IPS-20b (cell line): ENCODE results near the gene HORMAD2.

Source experiments
- H3K27ac ChIP-seq: one replicate; pipeline ENCODE4 v1.5.1; 2013; ENCODE audit warnings: low read length
- H3K27me3 ChIP-seq: 2 replicates; pipeline ENCODE4 v1.6.1; 2013; ENCODE audit warnings: mild to moderate bottlenecking, low read length, inconsistent platforms; ENCODE audit not compliant: insufficient read depth
- H3K36me3 ChIP-seq: 2 replicates; pipeline ENCODE4 v1.6.1; 2013; ENCODE audit warnings: low read depth, mild to moderate bottlenecking, inconsistent platforms, low read length, moderate library complexity; ENCODE audit not compliant: insufficient read depth
- H3K4me1 ChIP-seq: 2 replicates; pipeline ENCODE4 v1.6.1; 2013; ENCODE audit warnings: mild to moderate bottlenecking, control low read depth, inconsistent platforms, low read length, moderate library complexity; ENCODE audit not compliant: insufficient read depth
- H3K4me3 ChIP-seq: 2 replicates; pipeline ENCODE4 v1.5.1; 2013; ENCODE audit warnings: mild to moderate bottlenecking, low read length, inconsistent platforms
- H3K9ac ChIP-seq: 2 replicates; pipeline ENCODE4 v1.6.1; 2013; ENCODE audit warnings: low read depth, mild to moderate bottlenecking, inconsistent platforms, low read length, moderate library complexity
- H3K9me3 ChIP-seq: 2 replicates; pipeline ENCODE4 v1.6.1; 2013; ENCODE audit warnings: mild to moderate bottlenecking, low read depth, low read length, inconsistent platforms; ENCODE audit not compliant: insufficient read depth

HORMAD2 gene

GRCh38 chr22:30044369-30044768, 35.9 kb upstream of the HORMAD2 start:
- H3K9ac ChIP-seq: no peak overlapping the region
- no peaks in the 10 kb centered on the region for H3K27me3 ChIP-seq
- no peaks in the 10 kb centered on the region for H3K9me3 ChIP-seq
- H3K27ac ChIP-seq: no peak overlapping the region
- H3K4me3 ChIP-seq: no peak overlapping the region
- no peaks in the 10 kb centered on the region for H3K4me1 ChIP-seq
- H3K36me3 ChIP-seq: no peaks in the 10 kb centered on the region

DNA sequence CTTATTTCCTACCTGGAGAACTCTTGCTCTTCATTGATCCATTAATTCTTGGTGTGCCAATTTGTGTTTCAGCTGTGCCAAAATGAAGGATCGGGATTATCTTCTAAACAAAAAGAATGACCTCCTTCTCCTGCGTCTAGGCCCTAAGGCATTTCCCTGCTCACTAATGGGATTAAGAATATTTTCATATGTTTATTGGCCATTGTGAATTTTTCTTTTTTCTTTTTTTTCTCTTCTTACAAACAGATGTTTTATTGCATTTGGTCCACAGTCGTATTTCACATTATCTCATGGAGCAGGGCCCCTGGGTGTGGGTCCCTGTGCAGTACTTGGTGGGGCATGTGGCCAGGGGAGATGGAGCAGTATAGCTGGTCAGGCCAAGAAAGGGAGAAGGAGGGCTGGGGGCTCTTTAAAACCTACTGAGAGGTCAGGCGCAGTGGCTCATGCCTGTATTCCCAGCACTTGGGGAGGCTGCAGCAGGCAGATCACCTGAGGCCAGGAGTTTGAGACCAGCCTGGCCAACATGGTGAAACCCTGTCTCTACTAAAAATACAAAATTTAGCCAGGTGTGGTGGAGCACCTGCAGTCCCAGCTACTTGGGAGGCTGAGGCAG, 35.3 kb upstream of the HORMAD2 start:
- Histone ChIP-seq H3K27me3 (no peaks in the 10 kb centered on the region), H3K4me1 (no peaks in the 10 kb centered on the region), H3K36me3 (no peaks in the 10 kb centered on the region), H3K4me3 (no peak overlapping the region), H3K9ac (no peak overlapping the region), H3K9me3 (no peaks in the 10 kb centered on the region), H3K27ac (no peak overlapping the region)

GRCh38 chr22:30045494-30045887, 34.8 kb upstream of the HORMAD2 start:
- no peak overlapping the region for H3K9ac ChIP-seq
- H3K9me3 ChIP-seq: no peaks in the 10 kb centered on the region
- no peaks in the 10 kb centered on the region for H3K36me3 ChIP-seq
- no peaks in the 10 kb centered on the region for H3K27me3 ChIP-seq
- H3K4me3 ChIP-seq: no peak overlapping the region
- H3K27ac ChIP-seq: no peak overlapping the region
- H3K4me1 ChIP-seq: no peaks in the 10 kb centered on the region

DNA sequence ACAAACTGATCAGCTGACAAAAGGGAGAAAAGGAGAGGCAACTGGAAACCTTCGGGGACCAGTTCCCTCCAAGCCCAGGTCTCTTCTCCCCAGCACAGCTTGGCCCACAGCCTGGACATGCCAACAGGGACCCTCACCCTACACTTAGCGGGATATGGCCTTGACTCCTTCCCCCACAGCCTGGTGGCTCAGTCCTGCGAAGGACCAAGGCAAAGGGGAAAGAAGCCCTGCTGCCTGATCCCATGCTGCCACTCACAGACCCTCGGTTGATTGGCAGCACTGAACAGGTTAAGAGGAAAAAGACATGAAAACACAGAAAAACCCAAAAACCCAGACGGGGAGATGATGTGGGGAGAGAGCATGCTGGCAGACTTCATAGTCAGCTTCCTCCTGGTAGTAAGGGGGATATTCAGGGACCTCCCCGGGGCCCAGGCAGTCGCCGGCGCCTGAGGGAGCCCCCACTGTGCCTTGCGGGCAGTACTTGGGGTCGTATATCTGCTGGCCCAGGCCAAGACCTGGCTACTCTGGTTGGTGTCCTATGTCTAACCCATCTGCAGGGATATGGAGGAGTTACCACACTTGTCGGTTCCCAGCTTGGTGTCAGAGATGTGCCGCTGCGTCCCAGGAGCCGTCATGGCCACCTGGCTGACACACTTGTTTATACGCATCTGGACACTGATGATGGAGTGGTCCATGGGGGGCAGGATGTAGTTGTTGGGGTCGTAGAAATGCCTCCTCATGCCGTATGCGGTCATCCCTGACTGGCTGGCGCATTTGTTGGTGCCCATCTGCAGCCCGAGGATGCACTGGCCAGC, 34.2 kb upstream of the HORMAD2 start:
- no peaks in the 10 kb centered on the region for H3K36me3 ChIP-seq
- H3K9ac ChIP-seq: no peak overlapping the region
- no peaks in the 10 kb centered on the region for H3K27me3 ChIP-seq
- no peaks in the 10 kb centered on the region for H3K4me1 ChIP-seq
- H3K9me3 ChIP-seq: no peaks in the 10 kb centered on the region
- H3K4me3 ChIP-seq: no peak overlapping the region
- no peak overlapping the region for H3K27ac ChIP-seq

- Histone ChIP-seq H3K9me3 (no peaks in the 10 kb centered on the region), H3K9ac (no peak overlapping the region), H3K4me3 (no peak overlapping the region), H3K27ac (no peak overlapping the region), H3K36me3 (no peaks in the 10 kb centered on the region), H3K27me3 (no peaks in the 10 kb centered on the region), H3K4me1 (no peaks in the 10 kb centered on the region)
Measured at GRCh38 chr22:30046716-30047363, 33.4 kb upstream of the HORMAD2 start.

- no peak overlapping the region for H3K9ac ChIP-seq
- H3K4me3 ChIP-seq: no peak overlapping the region
- no peaks in the 10 kb centered on the region for H3K9me3 ChIP-seq
- no peaks in the 10 kb centered on the region for H3K27me3 ChIP-seq
- no peaks in the 10 kb centered on the region for H3K36me3 ChIP-seq
- H3K27ac ChIP-seq: no peak overlapping the region
- H3K4me1 ChIP-seq: no peaks in the 10 kb centered on the region
Measured at GRCh38 chr22:30047364-30047738, 32.9 kb upstream of the HORMAD2 start.

DNA sequence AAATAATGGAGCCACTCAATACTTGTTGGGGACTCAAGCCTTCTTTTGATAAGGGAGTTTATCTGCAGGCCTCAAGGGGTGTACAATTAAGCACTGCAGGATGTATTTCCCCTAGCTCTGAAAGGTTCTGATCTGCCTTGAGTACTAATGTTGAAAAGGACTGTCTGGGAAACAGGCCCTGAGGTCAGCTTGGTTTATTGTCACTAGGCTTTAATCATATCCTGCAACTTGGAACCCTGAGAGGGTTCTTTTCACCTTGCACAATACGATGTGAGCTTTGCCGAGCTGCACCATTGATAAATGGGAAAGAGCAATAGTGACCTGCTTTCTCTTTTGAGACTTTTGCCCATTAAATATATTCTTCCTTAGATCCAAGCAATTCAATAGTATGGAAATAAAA, 31.6 kb upstream of the HORMAD2 start:
- H3K27me3 ChIP-seq: no peaks in the 10 kb centered on the region
- no peaks in the 10 kb centered on the region for H3K4me1 ChIP-seq
- no peak overlapping the region for H3K27ac ChIP-seq
- H3K9me3 ChIP-seq: no peaks in the 10 kb centered on the region
- H3K9ac ChIP-seq: no peak overlapping the region
- H3K36me3 ChIP-seq: no peaks in the 10 kb centered on the region
- no peak overlapping the region for H3K4me3 ChIP-seq

- Histone ChIP-seq H3K36me3 (no peaks in the 10 kb centered on the region), H3K27ac (no peak overlapping the region), H3K9ac (no peak overlapping the region), H3K9me3 (no peaks in the 10 kb centered on the region), H3K27me3 (no peaks in the 10 kb centered on the region), H3K4me1 (no peaks in the 10 kb centered on the region), H3K4me3 (no peak overlapping the region)
Measured at GRCh38 chr22:30054067-30054763, 26.0 kb upstream of the HORMAD2 start.

DNA sequence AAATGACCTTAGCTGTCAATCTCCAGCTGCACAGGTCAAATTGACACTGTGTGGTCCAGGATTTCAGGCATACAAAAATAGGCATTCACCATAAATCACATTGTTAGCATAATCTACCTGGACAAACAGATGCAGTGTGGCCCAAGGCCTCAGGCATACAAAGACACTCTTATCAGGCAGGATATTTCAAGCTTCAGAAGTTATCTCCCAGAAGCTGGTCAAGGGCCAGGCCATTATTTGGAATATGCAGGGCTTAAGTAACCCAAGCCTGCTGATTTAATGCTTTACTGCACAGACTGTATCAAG, 25.5 kb upstream of the HORMAD2 start:
- H3K27ac ChIP-seq: no peak overlapping the region
- H3K4me3 ChIP-seq: no peak overlapping the region
- no peaks in the 10 kb centered on the region for H3K36me3 ChIP-seq
- H3K4me1 ChIP-seq: no peaks in the 10 kb centered on the region
- no peak overlapping the region for H3K9ac ChIP-seq
- peaks cover 2% of the 10 kb centered on the region; the same call in 1 of the 2 replicates for H3K9me3 ChIP-seq
- no peaks in the 10 kb centered on the region for H3K27me3 ChIP-seq

DNA sequence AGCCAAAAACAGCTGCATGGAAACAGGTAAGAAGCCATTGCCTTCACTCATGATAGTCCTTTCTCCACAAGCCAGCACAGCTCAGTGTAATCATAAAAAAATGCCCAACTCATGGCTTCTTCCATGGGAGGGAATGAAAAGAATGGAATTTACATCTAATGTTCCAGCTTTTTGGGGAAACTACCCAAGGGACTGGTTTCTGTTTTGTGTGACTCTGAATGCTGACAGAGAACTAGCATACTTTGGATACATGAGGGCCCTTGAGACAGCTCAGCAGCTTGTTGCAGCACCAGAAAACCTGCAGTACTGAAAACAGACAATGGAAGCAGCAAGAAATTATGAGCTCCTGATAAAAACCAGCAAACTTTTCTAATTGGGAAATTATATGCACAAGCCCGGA, 24.2 kb upstream of the HORMAD2 start:
- Histone ChIP-seq H3K9me3 (peaks cover 2% of the 10 kb centered on the region; the same call in 1 of the 2 replicates), H3K4me1 (no peaks in the 10 kb centered on the region), H3K9ac (no peak overlapping the region), H3K4me3 (no peak overlapping the region), H3K27ac (no peak overlapping the region), H3K36me3 (no peaks in the 10 kb centered on the region), H3K27me3 (no peaks in the 10 kb centered on the region)

DNA sequence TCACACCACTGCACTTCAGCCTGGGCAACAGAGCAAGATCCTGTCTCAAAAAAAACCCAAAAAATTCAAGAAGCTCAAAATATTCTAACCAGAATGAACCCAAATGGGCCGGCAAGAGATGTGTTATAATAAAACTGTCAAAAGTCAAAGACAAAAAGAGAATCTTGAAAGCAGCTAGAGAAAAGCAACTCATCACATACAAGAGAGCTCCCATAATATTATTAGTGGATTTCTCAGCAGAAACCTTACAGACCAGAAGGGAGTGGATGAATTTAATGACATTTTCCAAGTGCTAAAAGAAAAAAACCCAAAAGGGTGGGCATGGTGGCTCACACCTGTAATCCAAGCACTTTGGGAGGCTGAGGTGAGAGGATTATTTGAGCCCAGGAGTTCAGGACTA, 22.9 kb upstream of the HORMAD2 start:
- Histone ChIP-seq H3K4me3 (no peak overlapping the region), H3K4me1 (no peaks in the 10 kb centered on the region), H3K36me3 (no peaks in the 10 kb centered on the region), H3K27me3 (no peaks in the 10 kb centered on the region), H3K9ac (no peak overlapping the region), H3K27ac (no peak overlapping the region), H3K9me3 (peaks cover 2% of the 10 kb centered on the region; the same call in 1 of the 2 replicates)
